Stimulated activated CD8-positive, alpha-beta memory T cell treated with anti-CD3 and anti-CD28 coated beads, Interleukin-2, amount 100 ng/mL, for 1 hour (primary cell): ENCODE results near the gene NTNG2.

Experiments used
- DNase-seq, 2 donors: peaks; one replicate each; pipeline ENCODE4 v3.0.0-alpha.2; 2020; ENCODE audit warnings: low read depth in 2 of 2

The NTNG2 gene

GRCh38 chr9:132201780-132202703 is 40.2 kb downstream of the NTNG2 start:
- DNase-seq, result no peak

GRCh38 chr9:132204883-132205282 is 43.0 kb downstream of the NTNG2 start:
- no peak for DNase-seq

- DNase-seq, result no peak
These were observed 45.4 kb downstream of the NTNG2 start for GRCh38 chr9:132207215-132207614.

GRCh38 chr9:132207839-132208615 is 46.2 kb downstream of the NTNG2 start:
- no peak for DNase-seq

- DNase-seq, result no peak
These were observed 47.4 kb downstream of the NTNG2 start for GRCh38 chr9:132209228-132209627.

- no peak for DNase-seq
These were observed 48.8 kb downstream of the NTNG2 start for GRCh38 chr9:132210472-132211145.

- DNase-seq, result no peak
These were observed 49.7 kb downstream of the NTNG2 start for GRCh38 chr9:132211570-132211969.

- DNase-seq, result no peak
These were observed 52.3 kb downstream of the NTNG2 start for GRCh38 chr9:132214027-132214622.

GRCh38 chr9:132216861-132217619 is 55.2 kb downstream of the NTNG2 start:
- no peak for DNase-seq

GRCh38 chr9:132218208-132218607 is 56.4 kb downstream of the NTNG2 start:
- no peak for DNase-seq

- no peak for DNase-seq
These were observed 60.1 kb downstream of the NTNG2 start for GRCh38 chr9:132221941-132222340.

- DNase-seq, result no peak
These were observed 62.8 kb downstream of the NTNG2 start for GRCh38 chr9:132224645-132225044.

- DNase-seq, result no peak
These were observed 64.9 kb downstream of the NTNG2 start for GRCh38 chr9:132226571-132227430.

- no peak for DNase-seq
These were observed 66.2 kb downstream of the NTNG2 start for GRCh38 chr9:132228062-132228461.

GRCh38 chr9:132230605-132231004 is 68.7 kb downstream of the NTNG2 start:
- DNase-seq, result no peak

GRCh38 chr9:132231019-132231701 is 69.3 kb downstream of the NTNG2 start:
- DNase-seq, result no peak

- DNase-seq, result no peak
These were observed 70.7 kb downstream of the NTNG2 start for GRCh38 chr9:132232522-132232921.

GRCh38 chr9:132233138-132233537 is 71.3 kb downstream of the NTNG2 start:
- no peak for DNase-seq

GRCh38 chr9:132234535-132234934 is 72.7 kb downstream of the NTNG2 start:
- no peak for DNase-seq

- DNase-seq, result no peak
These were observed 73.3 kb downstream of the NTNG2 start for GRCh38 chr9:132235125-132235524.
